ENCODE results near the gene HYAL3. TPM values are rescaled to one million over a fixed set of nuclear protein-coding genes. Genes with fewer than 3 reads are reported as not detected.
A peak's percentile ranks its signal among the peaks of the same experiment; 100 is the strongest.

HYAL3 gene
- total and polyA plus RNA-seq, 2 of the 13 experiments (the other 11 are each of a cell fraction or from before 2014, with no cell fraction given), result 5.5 to 10.4 TPM

GRCh38 chr3:50337175-50337861 is 38.1 kb upstream of the HYAL3 start (continued):
- no peak for TF ChIP-seq NRL (CRISPR knock-in tag; IDR thresholded peaks at IDR 0.05; ENCODE audit: borderline replicate concordance)
- TF ChIP-seq MIER2 (CRISPR knock-in tag; IDR thresholded peaks at IDR 0.05), result no peak
- TF ChIP-seq ATF7 (IDR thresholded peaks at IDR 0.05), result peak; percentile 94
- peak; percentile 97 for TF ChIP-seq ATF7 (CRISPR knock-in tag; IDR thresholded peaks at IDR 0.05)
- TF ChIP-seq RBAK (CRISPR knock-in tag; IDR thresholded peaks at IDR 0.05), result no peak
- peak; percentile 69 for TF ChIP-seq ZNF781 (CRISPR knock-in tag; IDR thresholded peaks at IDR 0.05; ENCODE audit: borderline replicate concordance, not compliant biosample characterization)
- TF ChIP-seq ZNF800 (CRISPR knock-in tag; IDR thresholded peaks at IDR 0.05), result peak; percentile 64
- TF ChIP-seq AHR (CRISPR knock-in tag; IDR thresholded peaks at IDR 0.05), result 0 out of 2 replicates have a peak, but pooled peaks have one; percentile 51
- no peak for TF ChIP-seq TBP (CRISPR knock-in tag; IDR thresholded peaks at IDR 0.05)
- no peak for TF ChIP-seq ZNF850 (CRISPR knock-in tag; conservative IDR thresholded peaks at IDR 0.05)
- TF ChIP-seq ZBTB46 (CRISPR knock-in tag; IDR thresholded peaks at IDR 0.05; ENCODE audit: borderline replicate concordance), result no peak; the same call in 1 of the 2 replicates
- peak; percentile 59 for TF ChIP-seq PAXIP1 (CRISPR knock-in tag; conservative IDR thresholded peaks at IDR 0.05)
- peak; percentile 73; the same call in 1 of the 2 replicates for TF ChIP-seq ZSCAN31 (CRISPR knock-in tag; IDR thresholded peaks at IDR 0.05; ENCODE audit: low read depth)
- TF ChIP-seq SUZ12 (IDR thresholded peaks at IDR 0.05; ENCODE audit: low read depth, low read length), result no peak
- no peak for TF ChIP-seq NFE2L2 (IDR thresholded peaks at IDR 0.05; ENCODE audit: low read length)
- peak; percentile 75; the same call in 1 of the 2 replicates for TF ChIP-seq MZF1 (CRISPR knock-in tag; IDR thresholded peaks at IDR 0.05; ENCODE audit: borderline replicate concordance)
- peak; percentile 78; the same call in 1 of the 2 replicates for TF ChIP-seq ZMAT3 (CRISPR knock-in tag; conservative IDR thresholded peaks at IDR 0.05)
- peak; percentile 97 for TF ChIP-seq SAP130 (CRISPR knock-in tag; IDR thresholded peaks at IDR 0.05; ENCODE audit: low read depth)
- peak; percentile 85 for TF ChIP-seq ZNF317 (CRISPR knock-in tag; IDR thresholded peaks at IDR 0.05)
- no peak for TF ChIP-seq FOXO4 (CRISPR knock-in tag; conservative IDR thresholded peaks at IDR 0.05)
- no peak for TF ChIP-seq PHB2 (IDR thresholded peaks at IDR 0.05; ENCODE audit: partially characterized antibody)
